HEK293 (cell line): ENCODE results near the gene RACGAP1.

Experiments used
- CTCF ChIA-PET: fragments of 350-600 bp; formaldehyde crosslinking; extraction: SDS; loops from one replicate; lab custom pipeline; 2021; ENCODE audit warnings: antibody characterized with exemption; lab: Yijun Ruan, JAX
- POLR2A ChIA-PET: fragments of 300-600 bp; formaldehyde crosslinking; extraction: SDS; loops from one replicate; lab custom pipeline; 2020; ENCODE audit warnings: antibody characterized with exemption, inconsistent platforms; lab: Yijun Ruan, JAX
- H3K27ac ChIP-seq: fragments of 200-500 bp; sonication (Bioruptor generic); 2 replicates; pipeline ENCODE4 v1.5.1; 2014; ENCODE audit warnings: low read depth, low read length, control low read depth, inconsistent platforms; ENCODE audit errors: extremely low read depth
- H3K36me3 ChIP-seq, 2 experiments: fragments of 200-500 bp in 1 of 2; sonication (Bioruptor generic) in 1 of 2; 1 replicate in 1 of 2; 2 replicates in 1 of 2; pipeline ENCODE4 v1.5.1; 2014 to 2017; ENCODE audit warnings: inconsistent platforms in 2 of 2, low read length in 2 of 2; ENCODE audit not compliant: control insufficient read depth in 2 of 2, insufficient read depth in 1 of 2
- H3K4me1 ChIP-seq: fragments of 200-500 bp; sonication (Bioruptor generic); 2 replicates; pipeline ENCODE4 v1.5.1; 2014; ENCODE audit warnings: mild to moderate bottlenecking, low read length, inconsistent platforms; ENCODE audit not compliant: control insufficient read depth, insufficient read depth
- H3K4me3 ChIP-seq: 2 replicates; pipeline ENCODE4 v1.5.1; 2011; ENCODE audit warnings: low read depth, mild to moderate bottlenecking, control low read depth, low read length, moderate library complexity
- H3K9me3 ChIP-seq: fragments of 200-500 bp; sonication (Bioruptor generic); 2 replicates; pipeline ENCODE4 v1.5.1; 2014; ENCODE audit warnings: low read depth, low read length, inconsistent platforms; ENCODE audit not compliant: control insufficient read depth, insufficient read depth
- GLIS2 ChIP-seq: fragments of 450-650 bp; formaldehyde crosslinking; IDR thresholded peaks from 2 replicates; pipeline ENCODE4 v1.5.1; 2016; ENCODE audit warnings: missing biosample characterization, missing genetic modification characterization
- RBAK ChIP-seq: fragments of 450-650 bp; formaldehyde crosslinking; IDR thresholded peaks from 2 replicates; pipeline ENCODE4 v1.5.1; 2016; ENCODE audit warnings: missing biosample characterization, missing genetic modification characterization
- ZIC2 ChIP-seq: fragments of 450-650 bp; formaldehyde crosslinking; IDR thresholded peaks from 2 replicates; pipeline ENCODE4 v1.5.1; 2016; ENCODE audit warnings: missing biosample characterization, missing genetic modification characterization
- ZNF114 ChIP-seq: fragments of 450-650 bp; formaldehyde crosslinking; IDR thresholded peaks from 2 replicates; pipeline ENCODE4 v1.5.0; 2017; ENCODE audit warnings: missing biosample characterization, missing genetic modification characterization
- ZNF155 ChIP-seq: fragments of 450-650 bp; formaldehyde crosslinking; IDR thresholded peaks from 2 replicates; pipeline ENCODE4 v1.5.1; 2016; ENCODE audit warnings: missing biosample characterization, missing genetic modification characterization
- ZNF214 ChIP-seq: fragments of 450-650 bp; formaldehyde crosslinking; IDR thresholded peaks from 2 replicates; pipeline ENCODE4 v1.5.1; 2017; ENCODE audit warnings: missing biosample characterization, mild to moderate bottlenecking, missing genetic modification characterization, borderline replicate concordance
- ZNF23 ChIP-seq: fragments of 450-650 bp; formaldehyde crosslinking; IDR thresholded peaks from 2 replicates; pipeline ENCODE4 v1.5.1; 2016; ENCODE audit warnings: missing biosample characterization, missing genetic modification characterization, borderline replicate concordance
- ZSCAN16 ChIP-seq: fragments of 450-650 bp; formaldehyde crosslinking; IDR thresholded peaks from 2 replicates; pipeline ENCODE4 v1.5.1; 2016; ENCODE audit warnings: missing biosample characterization, missing genetic modification characterization
- TF ChIP-seq, protein P1 (sequence below): fragments of 450-650 bp; formaldehyde crosslinking; IDR thresholded peaks from 2 replicates; pipeline ENCODE4 v1.5.1; 2016; ENCODE audit warnings: missing biosample characterization, missing genetic modification characterization
- TF ChIP-seq, protein P2 (sequence below): fragments of 450-650 bp; formaldehyde crosslinking; IDR thresholded peaks from 2 replicates; pipeline ENCODE4 v1.5.1; 2016; ENCODE audit warnings: missing biosample characterization, missing genetic modification characterization

The RACGAP1 gene

DNA sequence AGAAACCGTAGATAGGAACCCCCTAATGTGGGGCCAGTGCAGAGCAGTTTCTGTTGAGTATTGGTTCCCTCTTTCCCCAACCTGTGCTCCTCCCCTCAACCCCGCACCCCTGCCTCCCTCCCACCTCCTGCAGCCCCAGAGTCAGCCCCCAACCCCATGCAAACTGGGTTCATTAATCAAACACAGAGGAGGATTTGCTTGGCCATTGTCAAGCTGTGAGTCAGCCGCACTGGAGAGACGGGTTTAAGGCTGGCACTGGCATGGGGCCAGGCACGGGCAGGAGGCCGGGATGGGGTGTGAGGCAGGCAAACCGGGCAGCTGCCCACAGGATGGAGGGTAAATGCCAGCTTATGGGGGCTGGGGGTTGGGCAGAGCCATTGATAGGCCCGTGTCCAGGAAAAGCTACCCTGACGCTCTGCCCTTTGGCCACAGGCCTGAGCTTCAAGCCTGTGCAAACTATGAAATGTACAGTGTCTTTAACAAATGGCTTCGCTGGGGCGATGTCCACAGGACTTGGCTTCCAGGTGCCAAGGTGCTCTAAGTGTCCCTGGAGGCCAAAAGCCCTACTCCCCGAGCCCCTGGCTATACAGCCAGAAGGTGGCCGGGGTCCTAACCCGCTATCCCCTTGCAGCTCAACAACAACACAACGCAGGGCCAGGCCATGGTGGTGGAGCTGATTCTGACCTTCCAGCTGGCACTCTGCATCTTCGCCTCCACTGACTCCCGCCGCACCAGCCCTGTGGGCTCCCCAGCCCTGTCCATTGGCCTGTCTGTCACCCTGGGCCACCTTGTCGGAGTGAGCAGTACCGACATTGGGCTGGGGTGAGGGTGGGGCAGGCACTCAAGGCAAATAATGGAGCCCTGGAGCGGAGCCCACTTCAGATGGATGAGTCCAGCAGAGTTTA lies 62.2 kb downstream of the RACGAP1 start:
- Histone ChIP-seq H3K27ac (no peak overlapping the region), H3K9me3 (no peaks in the 10 kb centered on the region), H3K4me1 (0 out of 2 replicates have a peak, but pooled peaks cover 5% of the 10 kb centered on the region), H3K36me3 (no peaks in the 10 kb centered on the region), H3K4me3 (no peak overlapping the region)
- TF ChIP-seq ZIC2 (tag by site-specific recombination), result peak; percentile 26; the same call in 1 of the 2 replicates
- TF ChIP-seq, protein P1, sequence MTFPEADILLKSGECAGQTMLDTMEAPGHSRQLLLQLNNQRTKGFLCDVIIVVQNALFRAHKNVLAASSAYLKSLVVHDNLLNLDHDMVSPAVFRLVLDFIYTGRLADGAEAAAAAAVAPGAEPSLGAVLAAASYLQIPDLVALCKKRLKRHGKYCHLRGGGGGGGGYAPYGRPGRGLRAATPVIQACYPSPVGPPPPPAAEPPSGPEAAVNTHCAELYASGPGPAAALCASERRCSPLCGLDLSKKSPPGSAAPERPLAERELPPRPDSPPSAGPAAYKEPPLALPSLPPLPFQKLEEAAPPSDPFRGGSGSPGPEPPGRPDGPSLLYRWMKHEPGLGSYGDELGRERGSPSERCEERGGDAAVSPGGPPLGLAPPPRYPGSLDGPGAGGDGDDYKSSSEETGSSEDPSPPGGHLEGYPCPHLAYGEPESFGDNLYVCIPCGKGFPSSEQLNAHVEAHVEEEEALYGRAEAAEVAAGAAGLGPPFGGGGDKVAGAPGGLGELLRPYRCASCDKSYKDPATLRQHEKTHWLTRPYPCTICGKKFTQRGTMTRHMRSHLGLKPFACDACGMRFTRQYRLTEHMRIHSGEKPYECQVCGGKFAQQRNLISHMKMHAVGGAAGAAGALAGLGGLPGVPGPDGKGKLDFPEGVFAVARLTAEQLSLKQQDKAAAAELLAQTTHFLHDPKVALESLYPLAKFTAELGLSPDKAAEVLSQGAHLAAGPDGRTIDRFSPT (tag by site-specific recombination), result peak; percentile 47; the same call in 1 of the 2 replicates
- no peak for TF ChIP-seq RBAK (tag by site-specific recombination)
- ChIA-PET CTCF (interaction anchor here (0.5 to 7.1 kb wide), 4 partner anchors 9 to 95 kb away, joined by 5 to 99 read pairs (median 28); no protein-coding TSS in a partner anchor), POLR2A (interaction anchor here (0.5 to 0.9 kb wide), 2 partner anchors 24 to 149 kb away, joined by 4 to 6 read pairs; partner anchors contain the start of gene COX14)

DNA sequence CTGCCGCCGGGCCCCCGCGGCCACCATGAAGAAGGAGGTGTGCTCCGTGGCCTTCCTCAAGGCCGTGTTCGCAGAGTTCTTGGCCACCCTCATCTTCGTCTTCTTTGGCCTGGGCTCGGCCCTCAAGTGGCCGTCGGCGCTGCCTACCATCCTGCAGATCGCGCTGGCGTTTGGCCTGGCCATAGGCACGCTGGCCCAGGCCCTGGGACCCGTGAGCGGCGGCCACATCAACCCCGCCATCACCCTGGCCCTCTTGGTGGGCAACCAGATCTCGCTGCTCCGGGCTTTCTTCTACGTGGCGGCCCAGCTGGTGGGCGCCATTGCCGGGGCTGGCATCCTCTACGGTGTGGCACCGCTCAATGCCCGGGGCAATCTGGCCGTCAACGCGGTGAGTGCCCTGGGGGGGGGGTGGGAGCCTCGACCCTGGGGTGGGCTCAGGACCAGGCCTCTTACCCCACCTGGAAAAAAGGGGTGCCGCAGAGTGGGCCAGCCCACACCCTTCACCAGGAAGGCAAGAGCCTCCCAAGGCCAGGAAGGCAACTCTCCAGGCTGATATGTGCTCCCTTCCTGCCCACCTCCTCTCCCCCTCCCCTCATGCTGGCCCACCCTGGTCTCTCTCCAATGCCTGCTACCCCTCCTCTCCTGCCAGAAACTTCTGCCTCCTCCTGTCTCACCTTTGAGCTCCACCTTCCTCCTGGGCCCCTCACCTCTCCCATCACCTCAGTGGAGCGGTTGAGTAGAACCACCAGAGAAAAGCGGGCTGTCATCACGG lies 63.1 kb downstream of the RACGAP1 start:
- TF ChIP-seq, protein P1 (tag by site-specific recombination), result 0 out of 2 replicates have a peak, but pooled peaks have one; percentile 31
- TF ChIP-seq GLIS2 (tag by site-specific recombination), result no peak
- no peak overlapping the region for H3K4me3 ChIP-seq
- 0 out of 2 replicates have a peak, but pooled peaks cover 5% of the 10 kb centered on the region for H3K4me1 ChIP-seq
- H3K36me3 ChIP-seq, result no peaks in the 10 kb centered on the region
- no peaks in the 10 kb centered on the region for H3K9me3 ChIP-seq
- CTCF ChIA-PET, result interaction anchor here (0.5 to 6.0 kb wide), 3 partner anchors 10 to 108 kb away, joined by 5 to 50 read pairs (median 7); no protein-coding TSS in a partner anchor
- H3K27ac ChIP-seq, result no peak overlapping the region
- POLR2A ChIA-PET, result interaction anchor here (0.9 kb wide), 1 partner anchor 150 kb away, joined by 6 read pairs; the partner anchor contains the start of gene COX14

DNA sequence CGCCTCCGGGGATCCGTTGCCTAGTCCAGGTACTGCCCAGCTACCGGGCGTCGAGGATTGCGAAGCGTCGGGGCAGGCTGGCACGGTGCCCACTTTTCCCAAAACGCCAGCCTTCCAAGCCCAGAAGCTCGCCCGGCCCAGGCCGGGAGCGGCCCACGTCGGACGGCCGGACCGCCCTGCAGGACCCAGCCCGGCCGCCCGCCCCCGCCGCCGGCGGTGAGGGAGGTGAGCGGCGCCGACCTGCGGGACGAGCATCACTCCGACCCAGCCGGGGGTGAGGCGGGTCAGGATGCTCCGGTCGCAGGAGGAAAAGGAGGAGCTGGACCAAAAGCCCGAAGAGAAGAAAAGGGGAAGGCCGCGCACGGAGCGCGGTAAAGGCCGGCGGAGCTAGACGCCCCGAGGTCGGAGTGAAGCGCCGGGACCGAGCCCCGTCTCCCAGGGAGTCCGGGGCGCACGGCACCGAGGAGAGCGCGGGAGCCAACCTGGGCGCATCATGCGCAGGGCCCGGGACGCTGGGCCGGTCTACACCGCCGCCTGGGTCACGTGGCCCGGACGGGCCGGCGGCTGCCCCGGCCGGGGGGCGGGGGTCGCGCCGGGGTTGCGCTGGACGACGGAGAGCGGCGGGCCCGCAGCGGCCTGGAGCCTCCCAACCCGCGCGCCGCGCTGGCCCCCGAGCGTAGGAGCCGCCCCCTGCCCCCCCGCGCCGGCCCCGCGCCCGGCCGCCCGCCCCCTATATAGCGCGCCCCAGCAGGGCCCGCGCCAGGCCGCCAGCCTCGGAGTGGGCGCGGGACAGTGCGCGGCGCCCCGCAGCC lies 64.0 kb downstream of the RACGAP1 start, which contains the start of gene AQP5:
Gene AQP5 (plus strand): TSS at position 762 of the 812 bp plus-strand sequence. CDS start 146 bp downstream, outside the sequence.
- CTCF ChIA-PET, result interaction anchor here (0.8 to 2.0 kb wide), 2 partner anchors 94 to 190 kb away, joined by 3 to 12 read pairs; no protein-coding TSS in a partner anchor
- Histone ChIP-seq H3K36me3 (no peaks in the 10 kb centered on the region), H3K4me3 (no peak within 1 kb of the TSS)
- TF ChIP-seq ZNF114 (no peak), ZNF155 (tag by site-specific recombination) (no peak), ZNF23 (no peak), ZNF214 (tag by site-specific recombination) (no peak), ZSCAN16 (tag by site-specific recombination) (no peak)
- TF ChIP-seq, protein P2, sequence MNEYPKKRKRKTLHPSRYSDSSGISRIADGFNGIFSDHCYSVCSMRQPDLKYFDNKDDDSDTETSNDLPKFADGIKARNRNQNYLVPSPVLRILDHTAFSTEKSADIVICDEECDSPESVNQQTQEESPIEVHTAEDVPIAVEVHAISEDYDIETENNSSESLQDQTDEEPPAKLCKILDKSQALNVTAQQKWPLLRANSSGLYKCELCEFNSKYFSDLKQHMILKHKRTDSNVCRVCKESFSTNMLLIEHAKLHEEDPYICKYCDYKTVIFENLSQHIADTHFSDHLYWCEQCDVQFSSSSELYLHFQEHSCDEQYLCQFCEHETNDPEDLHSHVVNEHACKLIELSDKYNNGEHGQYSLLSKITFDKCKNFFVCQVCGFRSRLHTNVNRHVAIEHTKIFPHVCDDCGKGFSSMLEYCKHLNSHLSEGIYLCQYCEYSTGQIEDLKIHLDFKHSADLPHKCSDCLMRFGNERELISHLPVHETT (tag by site-specific recombination), result no peak
- TF ChIP-seq, all 188 proteins: peak for 0
- no peaks in the 10 kb centered on the region for H3K9me3 ChIP-seq
- no peak within 1 kb of the TSS for H3K27ac ChIP-seq
- H3K4me1 ChIP-seq, result 0 out of 2 replicates have a peak, but pooled peaks cover 5% of the 10 kb centered on the region
- POLR2A ChIA-PET, result no interaction called here
